Stomach (tissue), 9 donors: ENCODE measurements around the gene LAMTOR4. TPM values are rescaled to one million over a fixed set of nuclear protein-coding genes. Genes with fewer than 3 reads are reported as not detected.

Source experiments
- DNase-seq, 2 donors: peaks; one replicate each; pipeline versions ENCODE4 v3.0.0 to v3.0.0-alpha.2; 2013 to 2019
- H3K27ac ChIP-seq, 5 donors: fragments of 200-600 bp in 4 of 5; sonication (generic) in 4 of 5; one replicate each; pipeline ENCODE4 v1.5.1; 2013 to 2019; ENCODE audit warnings: mild to moderate bottlenecking in 1 of 5, moderate library complexity in 1 of 5
- H3K27me3 ChIP-seq, 3 donors: fragments of 200-600 bp; sonication (generic); one replicate each; pipeline ENCODE4 v1.5.1; 2017 to 2019; ENCODE audit warnings: mixed run types in 1 of 3
- H3K36me3 ChIP-seq, 4 donors: fragments of 200-600 bp; sonication (generic); 1 replicate in 3 of 4; 2 replicates in 1 of 4; pipeline ENCODE4 v1.5.1; 2016 to 2019
- H3K4me1 ChIP-seq, 4 donors: fragments of 200-600 bp; sonication (generic); one replicate each; pipeline ENCODE4 v1.5.1; 2016 to 2019
- H3K4me3 ChIP-seq, 4 donors: fragments of 200-600 bp; sonication (generic) in 3 of 4; one replicate each; pipeline ENCODE4 v1.5.1; 2016 to 2019; ENCODE audit warnings: mild to moderate bottlenecking in 1 of 4
- H3K9me3 ChIP-seq, 4 donors: fragments of 200-600 bp; sonication (generic); one replicate each; pipeline ENCODE4 v1.5.1; 2016 to 2019
- EP300 ChIP-seq: sonication (generic); formaldehyde crosslinking; IDR thresholded peaks from one replicate; pipeline ENCODE4 v1.6.1; 2017; ENCODE audit warnings: antibody characterized with exemption
- POLR2A ChIP-seq, 4 donors: fragments of 450-650 bp; IDR thresholded peaks; one replicate each; pipeline ENCODE4 v1.6.1; 2016; ENCODE audit warnings: antibody characterized with exemption in 4 of 4, control low read depth in 2 of 4, mild to moderate bottlenecking in 1 of 4, moderate library complexity in 1 of 4
- POLR2AphosphoS5 ChIP-seq, 3 donors: sonication (generic); formaldehyde crosslinking; IDR thresholded peaks; one replicate each; pipeline ENCODE4 v1.6.1; 2016; ENCODE audit warnings: antibody characterized with exemption in 3 of 3
- WGBS, 5 donors: extraction: QIAGEN DNeasy Blood & Tissue Kit in 3 of 5; methylation state at CpG; one replicate each; pipeline versions ENCODE4 v1.1.5 to v1.1.7; 2013 to 2018; 5-methylcytosine and 5-hydroxymethylcytosine counted together
- intact Hi-C: fragments of 100-400 bp; cut with DNase I; formaldehyde crosslinking; loops from one replicate; pipeline ENCODE4 v1.15.1; 2023; ENCODE audit warnings: low total_unique reads
- polyA plus RNA-seq, 3 donors: library from polyadenylated mRNA; stranded (reverse); fragments of 200-250 nt; gene quantifications; one replicate each; pipeline ENCODE4 v1.2.3, GENCODE V29; 2013
- total RNA-seq, 5 donors: library from RNA; depleted of rRNA; stranded (reverse); fragments of >200 nt; gene quantifications; one replicate each; pipeline versions ENCODE4 v1.1.0 to v1.2.3, GENCODE V29; 2014 to 2016
- TF ChIP-seq, protein P1 (sequence below), 7 experiments: fragments of 450-650 bp in 4 of 7; fragments of 200-600 bp in 3 of 7; sonication (generic) in 3 of 7; IDR thresholded peaks; one replicate each; pipeline ENCODE4 v1.5.1; 2016 to 2019; ENCODE audit warnings: antibody characterized with exemption in 7 of 7, control low read depth in 2 of 7, mild to moderate bottlenecking in 1 of 7
- donor health status: healthy with polysubstance abuse.
- donor health status: Bipolar disorder and iron deficiency.
- donor health status: healthy.

The LAMTOR4 gene
- total and polyA plus RNA-seq, 8 donors = 26.3 to 889 (median 274) TPM

DNA sequence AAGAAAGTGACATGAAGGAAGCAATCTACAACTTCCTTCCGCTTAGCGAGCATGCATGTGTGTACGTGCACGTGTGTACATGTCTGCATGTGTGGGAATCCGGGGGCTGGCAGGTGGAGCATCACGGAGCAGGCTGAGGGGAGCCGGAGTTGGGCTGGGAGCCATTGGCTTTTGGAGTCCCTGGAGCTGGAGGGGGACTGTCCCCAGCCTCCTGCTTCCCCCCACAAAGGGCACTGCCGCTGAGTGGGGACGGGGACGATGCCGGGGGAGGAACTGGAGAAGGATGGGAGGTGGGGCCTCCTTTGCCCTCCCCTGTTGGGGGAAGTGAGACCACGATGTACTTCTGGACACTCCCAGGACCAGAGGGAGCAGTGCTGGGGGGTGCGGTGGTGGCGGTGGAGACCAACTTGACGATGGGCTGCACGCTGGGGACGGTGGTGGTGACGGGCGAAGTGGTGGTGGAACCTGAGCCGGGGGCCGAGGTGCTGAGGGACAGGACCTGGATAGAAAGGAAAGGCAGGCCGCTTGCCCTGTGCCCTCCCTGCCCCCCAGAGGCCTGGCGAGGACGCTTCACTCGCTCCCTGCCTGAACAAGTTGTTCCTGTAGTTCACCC lies 41.5 kb upstream of the LAMTOR4 start:
- H3K27ac ChIP-seq = no peak overlapping the region
- intact Hi-C loops = no loop called here
- H3K4me1 ChIP-seq = peaks cover 5 to 12% (median 6%) of the 10 kb centered on the region in 4 donors
- TF ChIP-seq POLR2AphosphoS5 (IDR thresholded peaks at IDR 0.05) = no peak
- TF ChIP-seq, protein P1, sequence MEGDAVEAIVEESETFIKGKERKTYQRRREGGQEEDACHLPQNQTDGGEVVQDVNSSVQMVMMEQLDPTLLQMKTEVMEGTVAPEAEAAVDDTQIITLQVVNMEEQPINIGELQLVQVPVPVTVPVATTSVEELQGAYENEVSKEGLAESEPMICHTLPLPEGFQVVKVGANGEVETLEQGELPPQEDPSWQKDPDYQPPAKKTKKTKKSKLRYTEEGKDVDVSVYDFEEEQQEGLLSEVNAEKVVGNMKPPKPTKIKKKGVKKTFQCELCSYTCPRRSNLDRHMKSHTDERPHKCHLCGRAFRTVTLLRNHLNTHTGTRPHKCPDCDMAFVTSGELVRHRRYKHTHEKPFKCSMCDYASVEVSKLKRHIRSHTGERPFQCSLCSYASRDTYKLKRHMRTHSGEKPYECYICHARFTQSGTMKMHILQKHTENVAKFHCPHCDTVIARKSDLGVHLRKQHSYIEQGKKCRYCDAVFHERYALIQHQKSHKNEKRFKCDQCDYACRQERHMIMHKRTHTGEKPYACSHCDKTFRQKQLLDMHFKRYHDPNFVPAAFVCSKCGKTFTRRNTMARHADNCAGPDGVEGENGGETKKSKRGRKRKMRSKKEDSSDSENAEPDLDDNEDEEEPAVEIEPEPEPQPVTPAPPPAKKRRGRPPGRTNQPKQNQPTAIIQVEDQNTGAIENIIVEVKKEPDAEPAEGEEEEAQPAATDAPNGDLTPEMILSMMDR (IDR thresholded peaks at IDR 0.05) = no peak
- DNase-seq = no peak
- H3K27me3 ChIP-seq = no peaks in the 10 kb centered on the region
- H3K9me3 ChIP-seq = no peaks in the 10 kb centered on the region
- no peak overlapping the region for H3K4me3 ChIP-seq
- WGBS, 5 donors = 82 to 89% (median 84%) methylated on average over 24 to 25 of the region's 25 CpGs
- H3K36me3 ChIP-seq = peaks cover 64 to 96% (median 92%) of the 10 kb centered on the region in 4 donors

DNA sequence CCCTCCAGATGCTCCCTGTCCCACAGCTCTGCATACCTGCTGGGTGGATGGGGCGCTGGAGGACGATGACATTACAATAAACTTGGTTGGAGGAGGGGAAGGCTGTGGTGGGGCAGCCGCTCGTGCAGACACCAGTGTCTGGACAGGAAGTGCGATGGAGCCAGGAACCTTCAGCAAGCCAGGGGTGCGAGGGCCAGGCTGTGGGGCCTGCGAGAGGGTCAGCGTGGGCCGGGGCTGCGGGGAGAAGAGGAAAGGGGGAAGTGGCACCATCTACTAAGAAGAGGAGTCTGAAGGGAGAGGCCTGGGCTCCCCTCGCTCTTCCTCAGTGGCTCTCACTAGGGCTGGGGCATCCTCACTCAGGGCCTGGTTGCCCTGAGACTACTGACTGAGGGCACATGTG lies 40.8 kb upstream of the LAMTOR4 start:
- Histone ChIP-seq H3K27ac (no peak overlapping the region), H3K9me3 (no peaks in the 10 kb centered on the region), H3K27me3 (no peaks in the 10 kb centered on the region), H3K4me1 (peaks cover 0 to 5% (median 0%) of the 10 kb centered on the region in 4 donors), H3K36me3 (peaks cover 70 to 100% (median 99%) of the 10 kb centered on the region in 4 donors), H3K4me3 (no peak overlapping the region)
- no peak for TF ChIP-seq POLR2AphosphoS5 (IDR thresholded peaks at IDR 0.05)
- TF ChIP-seq, protein P1 (IDR thresholded peaks at IDR 0.05) = no peak
- no peak for TF ChIP-seq POLR2A (IDR thresholded peaks at IDR 0.05)
- no peak for TF ChIP-seq EP300
- intact Hi-C loops = no loop called here
- WGBS, 5 donors = 68 to 88% (median 85%) methylated on average over 11 of the region's 11 CpGs
- no peak for DNase-seq

DNA sequence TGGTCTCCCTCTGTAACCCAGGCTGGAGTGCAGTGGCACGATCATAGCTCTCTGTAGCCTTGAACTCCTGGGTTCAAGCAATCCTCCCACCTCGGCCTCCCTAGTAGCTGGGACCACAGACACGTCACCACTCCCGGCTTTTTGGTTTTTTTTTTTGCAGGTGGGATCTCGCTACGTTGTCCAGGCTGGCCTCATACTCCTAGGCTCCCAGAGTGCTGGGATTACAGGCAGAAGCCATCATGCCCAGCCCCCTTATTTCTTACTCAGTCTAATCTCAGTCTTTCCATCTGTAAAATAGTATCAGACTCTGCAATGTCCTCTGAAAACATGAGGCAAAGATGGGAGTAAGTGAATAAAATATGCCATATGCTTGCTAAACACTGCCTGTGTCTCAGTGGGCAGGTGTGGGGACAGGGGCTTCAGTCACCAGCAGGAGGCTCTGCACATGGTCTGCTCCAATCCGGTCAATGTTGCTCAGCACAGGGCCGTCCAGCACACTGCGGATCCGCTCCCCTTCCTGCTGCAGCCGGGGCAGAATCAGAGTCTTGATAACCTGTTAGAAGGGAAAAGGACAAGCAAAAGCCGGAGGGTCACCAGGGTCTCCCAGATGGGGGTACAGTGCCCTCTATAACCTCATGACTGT lies 39.1 kb upstream of the LAMTOR4 start:
- WGBS, 5 donors = 81 to 90% (median 85%) methylated on average over 12 of the region's 12 CpGs
- peaks cover 66 to 100% (median 99%) of the 10 kb centered on the region in 4 donors for H3K36me3 ChIP-seq
- no peak for DNase-seq
- intact Hi-C loops = no loop called here
- no peak overlapping the region for H3K27ac ChIP-seq
- H3K9me3 ChIP-seq = no peaks in the 10 kb centered on the region
- H3K4me3 ChIP-seq = no peak overlapping the region
- H3K4me1 ChIP-seq = no peaks in the 10 kb centered on the region
- no peak for TF ChIP-seq POLR2AphosphoS5 (IDR thresholded peaks at IDR 0.05)
- TF ChIP-seq, protein P1 (IDR thresholded peaks at IDR 0.05) = no peak
- no peak for TF ChIP-seq EP300
- no peak for TF ChIP-seq POLR2A (IDR thresholded peaks at IDR 0.05)
- no peaks in the 10 kb centered on the region for H3K27me3 ChIP-seq

DNA sequence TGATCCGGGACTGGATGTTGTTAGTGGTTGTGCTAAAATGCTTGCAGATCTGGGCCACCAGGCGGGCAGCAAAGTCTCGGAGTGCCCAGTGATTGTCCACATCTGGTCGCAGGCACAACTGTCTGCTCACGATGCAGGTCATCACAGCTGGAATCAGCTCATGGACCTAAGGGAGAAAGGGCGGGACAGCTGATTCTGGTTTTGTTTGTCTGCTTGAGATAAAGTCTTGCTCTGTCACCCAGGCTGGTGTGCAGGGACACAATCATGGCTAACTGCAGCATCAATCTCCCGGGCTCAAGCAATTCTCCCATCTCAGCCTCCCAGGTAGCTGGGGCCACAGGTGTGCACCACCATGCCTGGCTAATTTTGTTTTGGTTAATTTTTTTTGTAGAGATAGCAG lies 37.6 kb upstream of the LAMTOR4 start:
- Histone ChIP-seq H3K4me1 (no peaks in the 10 kb centered on the region), H3K27ac (no peak overlapping the region), H3K9me3 (no peaks in the 10 kb centered on the region), H3K27me3 (no peaks in the 10 kb centered on the region), H3K4me3 (no peak overlapping the region), H3K36me3 (peaks cover 59 to 93% (median 85%) of the 10 kb centered on the region in 4 donors)
- intact Hi-C loops = no loop called here
- TF ChIP-seq EP300 (no peak), POLR2AphosphoS5 (IDR thresholded peaks at IDR 0.05) (no peak), POLR2A (IDR thresholded peaks at IDR 0.05) (no peak)
- TF ChIP-seq, protein P1 (IDR thresholded peaks at IDR 0.05) = no peak
- 83 to 88% (median 86%) methylated on average over 7 of the region's 7 CpGs for WGBS, 5 donors
- DNase-seq = no peak
